Prostate gland (tissue), 2 donors: ENCODE data around the gene PTPRS. TPM values are rescaled to one million over a fixed set of nuclear protein-coding genes. Genes with fewer than 3 reads are reported as not detected.

ENCODE experiments used
- DNase-seq: peaks from one replicate; pipeline ENCODE4 v3.0.0-alpha.2; 2019; ENCODE audit warnings: low spot score
- H3K27ac ChIP-seq, 2 donors: fragments of 200-600 bp; sonication (generic); 2 replicates each; pipeline ENCODE4 v1.5.1; 2017 to 2019
- H3K27me3 ChIP-seq: fragments of 200-600 bp; sonication (generic); replicated peaks from 2 replicates; pipeline ENCODE4 v1.5.1; 2019; ENCODE audit not compliant: insufficient read depth
- H3K36me3 ChIP-seq, 2 donors: fragments of 200-600 bp; sonication (generic); 1 replicate in 1 of 2; 2 replicates in 1 of 2; pipeline versions ENCODE4 v1.5.1 to v1.8.1; 2017 to 2019
- H3K4me1 ChIP-seq: fragments of 200-600 bp; sonication (generic); replicated peaks from 2 replicates; pipeline ENCODE4 v1.5.1; 2019
- H3K4me3 ChIP-seq, 2 donors: fragments of 200-600 bp; sonication (generic); 2 replicates each; pipeline ENCODE4 v1.5.1; 2017 to 2019
- H3K9me3 ChIP-seq: fragments of 200-600 bp; sonication (generic); 2 replicates; pipeline ENCODE4 v1.5.1; 2017
- POLR2A ChIP-seq: fragments of 450-650 bp; IDR thresholded peaks from one replicate; pipeline ENCODE4 v1.6.1; 2016; ENCODE audit warnings: antibody characterized with exemption, mild to moderate bottlenecking
- POLR2AphosphoS5 ChIP-seq: sonication (generic); formaldehyde crosslinking; IDR thresholded peaks from one replicate; pipeline ENCODE4 v1.6.1; 2017; ENCODE audit warnings: antibody characterized with exemption
- WGBS: methylation state at CpG from one replicate; pipeline ENCODE4 v1.1.5; 2018; 5-methylcytosine and 5-hydroxymethylcytosine counted together
- intact Hi-C: fragments of 100-400 bp; cut with DNase I; formaldehyde crosslinking; loops from one replicate; pipeline ENCODE4 v1.14.2; 2022
- total RNA-seq, 2 donors: library from RNA; depleted of rRNA; stranded (reverse); fragments of >200 nt; gene quantifications; one replicate each; pipeline ENCODE4 v1.1.0, GENCODE V29; 2016
- TF ChIP-seq, protein P1 (sequence below), 4 experiments: fragments of 200-600 bp in 2 of 4; fragments of 450-650 bp in 2 of 4; sonication (generic) in 2 of 4; IDR thresholded peaks; 1 replicate in 3 of 4; 2 replicates in 1 of 4; pipeline ENCODE4 v1.5.1; 2016 to 2019; ENCODE audit warnings: antibody characterized with exemption in 4 of 4, mild to moderate bottlenecking in 2 of 4, moderate library complexity in 2 of 4

Gene PTPRS
- total RNA-seq, 2 donors from 2014 or later: 221 to 379 TPM

DNA sequence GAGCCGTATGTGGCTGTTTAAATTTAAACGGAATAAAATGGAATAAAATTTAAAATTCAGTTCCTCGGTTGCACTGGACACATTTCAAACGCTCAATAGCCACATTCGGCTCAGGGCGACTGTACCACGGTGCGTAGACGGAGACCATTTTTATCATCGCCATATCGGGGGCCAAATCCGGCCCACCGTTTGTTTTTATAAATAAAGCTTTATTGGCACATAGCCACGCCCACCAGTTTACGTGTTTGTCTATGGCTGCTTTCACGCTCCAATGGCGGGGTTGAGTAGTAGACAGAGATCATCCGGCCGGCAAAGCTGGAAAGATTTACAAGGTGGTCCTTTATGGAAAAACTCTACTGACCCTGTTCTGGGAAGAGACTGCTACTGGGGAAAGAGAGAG is 33.0 kb downstream of the PTPRS start:
- DNase-seq: no peak
- H3K36me3 ChIP-seq: no peaks in the 10 kb centered on the region
- intact Hi-C loops: no loop called here
- peak overlapping the region in 1 of 2 donors; percentile 82 for H3K27ac ChIP-seq
- H3K27me3 ChIP-seq: no peaks in the 10 kb centered on the region
- no peaks in the 10 kb centered on the region for H3K4me1 ChIP-seq
- 93% methylated on average over 19 of the region's 19 CpGs for WGBS
- TF ChIP-seq POLR2AphosphoS5: no peak
- TF ChIP-seq, protein P1, sequence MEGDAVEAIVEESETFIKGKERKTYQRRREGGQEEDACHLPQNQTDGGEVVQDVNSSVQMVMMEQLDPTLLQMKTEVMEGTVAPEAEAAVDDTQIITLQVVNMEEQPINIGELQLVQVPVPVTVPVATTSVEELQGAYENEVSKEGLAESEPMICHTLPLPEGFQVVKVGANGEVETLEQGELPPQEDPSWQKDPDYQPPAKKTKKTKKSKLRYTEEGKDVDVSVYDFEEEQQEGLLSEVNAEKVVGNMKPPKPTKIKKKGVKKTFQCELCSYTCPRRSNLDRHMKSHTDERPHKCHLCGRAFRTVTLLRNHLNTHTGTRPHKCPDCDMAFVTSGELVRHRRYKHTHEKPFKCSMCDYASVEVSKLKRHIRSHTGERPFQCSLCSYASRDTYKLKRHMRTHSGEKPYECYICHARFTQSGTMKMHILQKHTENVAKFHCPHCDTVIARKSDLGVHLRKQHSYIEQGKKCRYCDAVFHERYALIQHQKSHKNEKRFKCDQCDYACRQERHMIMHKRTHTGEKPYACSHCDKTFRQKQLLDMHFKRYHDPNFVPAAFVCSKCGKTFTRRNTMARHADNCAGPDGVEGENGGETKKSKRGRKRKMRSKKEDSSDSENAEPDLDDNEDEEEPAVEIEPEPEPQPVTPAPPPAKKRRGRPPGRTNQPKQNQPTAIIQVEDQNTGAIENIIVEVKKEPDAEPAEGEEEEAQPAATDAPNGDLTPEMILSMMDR (IDR thresholded peaks at IDR 0.05): no peak
- TF ChIP-seq POLR2A: no peak
- H3K4me3 ChIP-seq: no peak overlapping the region
- no peaks in the 10 kb centered on the region for H3K9me3 ChIP-seq

DNA sequence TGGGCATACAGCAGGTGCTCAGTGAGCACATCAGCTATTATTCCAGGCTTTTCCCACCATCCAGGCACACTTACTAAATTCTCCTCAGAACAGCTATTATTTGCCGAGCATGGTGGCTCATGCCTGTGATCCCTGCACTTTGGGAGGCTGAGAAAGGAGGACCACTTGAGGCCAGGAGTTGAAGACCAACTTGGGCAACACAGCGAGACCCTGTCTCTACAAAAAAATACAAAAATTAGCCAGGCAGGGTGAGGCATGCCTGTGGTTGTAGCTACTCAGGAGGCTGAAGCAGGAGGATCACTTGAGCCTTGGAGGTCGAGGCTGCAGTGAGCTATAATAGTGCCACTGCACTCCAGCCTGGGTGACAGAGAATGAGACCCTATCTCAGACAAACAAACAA is 35.4 kb downstream of the PTPRS start:
- no peak for DNase-seq
- Histone ChIP-seq H3K27me3 (no peaks in the 10 kb centered on the region), H3K4me3 (no peak overlapping the region), H3K9me3 (no peaks in the 10 kb centered on the region), H3K36me3 (no peaks in the 10 kb centered on the region), H3K4me1 (no peaks in the 10 kb centered on the region), H3K27ac (no peak overlapping the region)
- WGBS: 92% methylated on average over 3 of the region's 3 CpGs
- TF ChIP-seq POLR2AphosphoS5 (no peak), POLR2A (no peak)
- TF ChIP-seq, protein P1 (IDR thresholded peaks at IDR 0.05): no peak
- intact Hi-C loops: no loop called here

DNA sequence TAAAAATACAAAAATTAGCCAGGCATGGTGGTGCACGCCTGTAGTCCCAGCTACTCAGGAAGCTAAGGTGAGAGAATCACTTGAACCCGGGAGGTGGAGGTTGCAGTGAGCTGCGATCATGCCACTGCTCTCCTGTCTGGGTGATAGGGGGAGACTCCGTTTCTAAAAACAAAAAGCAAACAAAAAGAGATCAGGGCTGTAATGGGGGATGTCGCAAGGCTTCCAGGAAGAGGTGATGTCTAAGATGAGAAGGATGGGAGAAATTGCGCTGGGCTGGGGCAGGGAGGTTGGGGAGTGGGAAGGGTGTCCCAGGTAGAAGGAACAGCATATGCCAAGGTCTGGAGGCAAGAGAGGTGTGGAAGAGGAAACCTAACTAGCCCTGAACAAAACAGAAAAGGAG is 36.1 kb downstream of the PTPRS start:
- no peaks in the 10 kb centered on the region for H3K9me3 ChIP-seq
- intact Hi-C loops: no loop called here
- H3K36me3 ChIP-seq: no peaks in the 10 kb centered on the region
- H3K4me3 ChIP-seq: no peak overlapping the region
- H3K27ac ChIP-seq: no peak overlapping the region
- TF ChIP-seq POLR2AphosphoS5 (no peak), POLR2A (no peak)
- TF ChIP-seq, protein P1 (IDR thresholded peaks at IDR 0.05): no peak
- H3K4me1 ChIP-seq: no peaks in the 10 kb centered on the region
- 89% methylated on average over 6 of the region's 6 CpGs for WGBS
- no peak for DNase-seq
- no peaks in the 10 kb centered on the region for H3K27me3 ChIP-seq

DNA sequence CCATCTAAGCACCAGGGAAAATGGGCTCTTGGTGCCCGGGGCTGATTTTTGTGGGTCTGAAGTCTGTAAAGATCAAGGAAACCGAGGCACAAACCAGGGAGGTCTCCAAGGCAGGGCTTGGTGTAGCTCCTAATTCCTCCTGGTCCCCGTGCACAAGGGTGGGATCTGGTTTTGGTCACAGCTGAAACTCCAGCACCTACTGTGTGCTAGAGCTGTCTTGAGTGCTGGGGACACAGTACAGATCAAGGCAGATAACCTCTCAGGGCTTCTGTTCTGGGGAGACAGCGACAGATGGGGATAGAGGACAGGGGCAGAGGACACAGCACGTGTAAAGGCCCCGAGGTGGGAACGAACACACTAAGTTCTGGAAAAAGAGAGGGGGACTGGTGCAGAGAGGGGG is 37.4 kb downstream of the PTPRS start:
- 95% methylated on average over 7 of the region's 7 CpGs for WGBS
- Histone ChIP-seq H3K27me3 (no peaks in the 10 kb centered on the region), H3K27ac (no peak overlapping the region), H3K9me3 (no peaks in the 10 kb centered on the region), H3K36me3 (no peaks in the 10 kb centered on the region), H3K4me3 (no peak overlapping the region), H3K4me1 (no peaks in the 10 kb centered on the region)
- intact Hi-C loops: no loop called here
- DNase-seq: no peak
- TF ChIP-seq, protein P1 (IDR thresholded peaks at IDR 0.05): no peak
- TF ChIP-seq POLR2AphosphoS5 (no peak), POLR2A (no peak)

DNA sequence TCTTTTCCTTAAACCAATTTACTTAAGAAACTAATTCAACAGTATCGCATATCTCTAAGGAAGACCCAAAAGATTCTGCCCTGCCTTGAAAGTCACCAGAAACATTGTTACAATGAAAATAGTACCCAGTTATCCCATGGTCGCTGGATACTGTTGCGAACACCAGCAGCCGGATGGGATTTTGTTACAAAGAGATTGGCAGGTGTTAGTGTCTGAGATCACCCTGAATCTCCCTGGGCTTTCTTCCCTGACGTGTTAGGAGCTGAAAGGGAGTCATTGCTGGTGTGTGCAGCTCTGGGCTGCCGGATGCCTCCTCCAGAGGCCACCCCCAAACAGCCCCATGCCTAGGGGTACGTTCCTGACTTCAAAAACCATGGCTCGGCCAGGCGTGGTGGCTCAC is 38.2 kb downstream of the PTPRS start:
- H3K27me3 ChIP-seq: no peaks in the 10 kb centered on the region
- no peak for TF ChIP-seq POLR2AphosphoS5
- H3K4me3 ChIP-seq: no peak overlapping the region
- H3K36me3 ChIP-seq: no peaks in the 10 kb centered on the region
- WGBS: 79% methylated on average over 9 of the region's 9 CpGs
- H3K4me1 ChIP-seq: no peaks in the 10 kb centered on the region
- intact Hi-C loops: no loop called here
- no peak overlapping the region for H3K27ac ChIP-seq
- H3K9me3 ChIP-seq: no peaks in the 10 kb centered on the region
- DNase-seq: no peak
